Suprapubic skin (tissue), 4 donors: Measurements from ENCODE around the gene BMP8B. TPM values are rescaled to one million over a fixed set of nuclear protein-coding genes. Genes with fewer than 3 reads are reported as not detected.

Source experiments
- DNase-seq, 2 donors: peaks; one replicate each; pipeline ENCODE4 v3.0.0-alpha.2; 2019; ENCODE audit warnings: low spot score in 2 of 2
- H3K27ac ChIP-seq: fragments of 200-600 bp; sonication (generic); one replicate; pipeline ENCODE4 v1.5.1; 2019
- H3K27me3 ChIP-seq: fragments of 200-600 bp; sonication (generic); one replicate; pipeline ENCODE4 v1.5.1; 2019
- H3K36me3 ChIP-seq: fragments of 200-600 bp; sonication (generic); one replicate; pipeline ENCODE4 v1.5.1; 2019
- H3K4me1 ChIP-seq: fragments of 200-600 bp; sonication (generic); one replicate; pipeline ENCODE4 v1.5.1; 2019
- H3K4me3 ChIP-seq: fragments of 200-600 bp; sonication (generic); one replicate; pipeline ENCODE4 v1.5.1; 2019; ENCODE audit warnings: mild to moderate bottlenecking
- H3K9me3 ChIP-seq: fragments of 200-600 bp; sonication (generic); one replicate; pipeline ENCODE4 v1.5.1; 2019
- EP300 ChIP-seq: sonication (generic); formaldehyde crosslinking; IDR thresholded peaks from one replicate; pipeline ENCODE4 v1.6.1; 2017; ENCODE audit warnings: antibody characterized with exemption
- POLR2A ChIP-seq, 2 donors: fragments of 450-650 bp; IDR thresholded peaks; one replicate each; pipeline ENCODE4 v1.6.1; 2017; ENCODE audit warnings: antibody characterized with exemption in 2 of 2, mild to moderate bottlenecking in 2 of 2, moderate library complexity in 2 of 2
- POLR2AphosphoS5 ChIP-seq, 3 donors: sonication (generic); formaldehyde crosslinking; IDR thresholded peaks; one replicate each; pipeline ENCODE4 v1.6.1; 2017; ENCODE audit warnings: antibody characterized with exemption in 3 of 3
- WGBS: methylation state at CpG from one replicate; pipeline ENCODE4 v1.1.5; 2018; 5-methylcytosine and 5-hydroxymethylcytosine counted together
- total RNA-seq, 4 donors: library from RNA; depleted of rRNA; stranded (reverse); fragments of >200 nt; gene quantifications; one replicate each; pipeline ENCODE4 v1.1.0, GENCODE V29; 2016
- TF ChIP-seq, protein P1 (sequence below), 2 donors: fragments of 200-600 bp in 1 of 2; fragments of 450-650 bp in 1 of 2; sonication (generic) in 1 of 2; IDR thresholded peaks; one replicate each; pipeline ENCODE4 v1.5.1; 2016 to 2019; ENCODE audit warnings: antibody characterized with exemption in 2 of 2, mild to moderate bottlenecking in 1 of 2, moderate library complexity in 1 of 2

BMP8B gene, protein sequence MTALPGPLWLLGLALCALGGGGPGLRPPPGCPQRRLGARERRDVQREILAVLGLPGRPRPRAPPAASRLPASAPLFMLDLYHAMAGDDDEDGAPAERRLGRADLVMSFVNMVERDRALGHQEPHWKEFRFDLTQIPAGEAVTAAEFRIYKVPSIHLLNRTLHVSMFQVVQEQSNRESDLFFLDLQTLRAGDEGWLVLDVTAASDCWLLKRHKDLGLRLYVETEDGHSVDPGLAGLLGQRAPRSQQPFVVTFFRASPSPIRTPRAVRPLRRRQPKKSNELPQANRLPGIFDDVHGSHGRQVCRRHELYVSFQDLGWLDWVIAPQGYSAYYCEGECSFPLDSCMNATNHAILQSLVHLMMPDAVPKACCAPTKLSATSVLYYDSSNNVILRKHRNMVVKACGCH
- 1 to 10 TPM in 3 of 4 donors, under 1 TPM in 1; 0.83 to 3.5 (median 2.1) TPM for total RNA-seq

DNA sequence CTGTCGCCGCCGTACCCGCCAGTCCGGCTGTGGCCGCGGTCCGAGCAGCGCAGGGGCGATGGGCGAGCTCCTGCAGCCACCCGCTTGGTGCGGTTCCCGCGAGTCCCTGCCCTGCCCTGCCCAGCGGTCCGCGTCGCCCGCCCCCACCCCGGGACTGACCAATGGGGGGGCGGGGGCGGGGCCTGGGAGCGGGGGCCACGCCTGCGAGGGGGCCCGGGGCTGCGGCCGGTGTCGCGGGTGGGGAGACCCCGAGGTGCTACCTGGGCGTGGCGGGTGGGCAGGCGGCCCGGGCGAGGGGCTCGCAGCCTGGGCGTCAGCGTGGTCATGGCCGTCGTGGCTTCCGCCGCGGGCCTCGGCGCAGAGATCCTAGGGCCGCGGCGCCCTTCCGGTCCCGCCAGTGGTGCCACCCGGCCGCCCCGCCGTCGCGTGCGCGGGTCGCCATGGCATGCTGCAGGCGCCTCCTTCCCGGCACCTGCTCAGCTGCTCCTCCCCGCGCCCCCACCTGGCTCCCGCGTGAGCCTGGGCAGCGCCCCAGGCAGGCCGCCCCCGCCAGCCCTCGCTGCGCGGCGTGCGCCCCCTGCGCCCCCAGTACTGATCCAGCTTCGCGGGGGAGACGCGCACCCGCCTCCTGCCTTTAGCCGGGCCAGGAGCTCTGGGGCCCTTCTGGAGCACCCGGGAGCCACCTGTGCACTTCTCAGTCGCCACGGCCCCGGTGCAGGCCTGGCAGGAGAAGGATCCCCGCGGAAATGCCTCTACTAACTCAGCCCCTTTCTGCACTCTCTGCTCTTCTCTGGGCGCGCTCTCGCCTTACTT is at the start of gene BMP8B:
TSS of gene BMP8B (minus strand) at position 108 of the 813 bp plus-strand sequence. CDS start 380 bp downstream, outside the sequence.
- DNase-seq = no peak
- peaks cover 12% of the 10 kb centered on the region for H3K4me1 ChIP-seq
- H3K9me3 ChIP-seq = no peaks in the 10 kb centered on the region
- H3K36me3 ChIP-seq = no peaks in the 10 kb centered on the region
- H3K27ac ChIP-seq = no peak within 1 kb of the TSS
- 28% methylated on average over 3 of the region's 91 CpGs for WGBS
- peaks cover 29% of the 10 kb centered on the region for H3K27me3 ChIP-seq
- no peak for TF ChIP-seq POLR2A (IDR thresholded peaks at IDR 0.05)
- no peak for TF ChIP-seq POLR2AphosphoS5 (IDR thresholded peaks at IDR 0.05)
- TF ChIP-seq, protein P1, sequence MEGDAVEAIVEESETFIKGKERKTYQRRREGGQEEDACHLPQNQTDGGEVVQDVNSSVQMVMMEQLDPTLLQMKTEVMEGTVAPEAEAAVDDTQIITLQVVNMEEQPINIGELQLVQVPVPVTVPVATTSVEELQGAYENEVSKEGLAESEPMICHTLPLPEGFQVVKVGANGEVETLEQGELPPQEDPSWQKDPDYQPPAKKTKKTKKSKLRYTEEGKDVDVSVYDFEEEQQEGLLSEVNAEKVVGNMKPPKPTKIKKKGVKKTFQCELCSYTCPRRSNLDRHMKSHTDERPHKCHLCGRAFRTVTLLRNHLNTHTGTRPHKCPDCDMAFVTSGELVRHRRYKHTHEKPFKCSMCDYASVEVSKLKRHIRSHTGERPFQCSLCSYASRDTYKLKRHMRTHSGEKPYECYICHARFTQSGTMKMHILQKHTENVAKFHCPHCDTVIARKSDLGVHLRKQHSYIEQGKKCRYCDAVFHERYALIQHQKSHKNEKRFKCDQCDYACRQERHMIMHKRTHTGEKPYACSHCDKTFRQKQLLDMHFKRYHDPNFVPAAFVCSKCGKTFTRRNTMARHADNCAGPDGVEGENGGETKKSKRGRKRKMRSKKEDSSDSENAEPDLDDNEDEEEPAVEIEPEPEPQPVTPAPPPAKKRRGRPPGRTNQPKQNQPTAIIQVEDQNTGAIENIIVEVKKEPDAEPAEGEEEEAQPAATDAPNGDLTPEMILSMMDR (IDR thresholded peaks at IDR 0.05) = no peak
- no peak for TF ChIP-seq EP300
- peak within 1 kb of the TSS; percentile 68 for H3K4me3 ChIP-seq

DNA sequence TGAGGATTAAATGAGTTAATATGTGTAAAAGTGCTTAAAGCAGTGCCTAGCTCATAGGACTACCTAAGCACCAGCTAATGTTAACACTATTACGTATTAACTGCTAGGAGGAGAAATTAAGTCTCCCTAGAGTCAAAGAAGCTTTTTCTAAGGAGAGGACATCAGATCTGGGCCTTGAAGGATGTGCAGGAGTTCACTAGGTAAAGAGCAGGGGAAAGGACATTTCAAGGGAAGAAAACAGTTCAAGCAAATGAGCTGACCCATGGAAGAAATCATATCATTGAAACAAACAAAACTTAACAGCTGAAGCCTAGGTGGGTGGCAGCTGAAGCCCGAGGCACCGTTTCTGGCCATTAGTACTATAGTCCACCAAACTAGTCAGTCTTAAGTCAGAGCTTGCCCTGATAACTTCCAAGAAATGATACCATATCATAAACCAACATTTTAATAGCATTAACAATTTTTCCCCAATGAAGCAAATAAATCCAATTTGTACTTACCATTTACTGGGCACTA is 48.0 kb upstream of the BMP8B start:
- peaks cover 9% of the 10 kb centered on the region for H3K4me1 ChIP-seq
- no peak overlapping the region for H3K4me3 ChIP-seq
- H3K27ac ChIP-seq = no peak overlapping the region
- 93% methylated on average over 3 of the region's 3 CpGs for WGBS
- no peak for DNase-seq
- H3K36me3 ChIP-seq = peaks cover 39% of the 10 kb centered on the region
- no peaks in the 10 kb centered on the region for H3K9me3 ChIP-seq
- TF ChIP-seq, protein P1 (IDR thresholded peaks at IDR 0.05) = no peak
- no peak for TF ChIP-seq EP300
- TF ChIP-seq POLR2AphosphoS5 (IDR thresholded peaks at IDR 0.05) = no peak
- no peak for TF ChIP-seq POLR2A (IDR thresholded peaks at IDR 0.05)
- no peaks in the 10 kb centered on the region for H3K27me3 ChIP-seq

DNA sequence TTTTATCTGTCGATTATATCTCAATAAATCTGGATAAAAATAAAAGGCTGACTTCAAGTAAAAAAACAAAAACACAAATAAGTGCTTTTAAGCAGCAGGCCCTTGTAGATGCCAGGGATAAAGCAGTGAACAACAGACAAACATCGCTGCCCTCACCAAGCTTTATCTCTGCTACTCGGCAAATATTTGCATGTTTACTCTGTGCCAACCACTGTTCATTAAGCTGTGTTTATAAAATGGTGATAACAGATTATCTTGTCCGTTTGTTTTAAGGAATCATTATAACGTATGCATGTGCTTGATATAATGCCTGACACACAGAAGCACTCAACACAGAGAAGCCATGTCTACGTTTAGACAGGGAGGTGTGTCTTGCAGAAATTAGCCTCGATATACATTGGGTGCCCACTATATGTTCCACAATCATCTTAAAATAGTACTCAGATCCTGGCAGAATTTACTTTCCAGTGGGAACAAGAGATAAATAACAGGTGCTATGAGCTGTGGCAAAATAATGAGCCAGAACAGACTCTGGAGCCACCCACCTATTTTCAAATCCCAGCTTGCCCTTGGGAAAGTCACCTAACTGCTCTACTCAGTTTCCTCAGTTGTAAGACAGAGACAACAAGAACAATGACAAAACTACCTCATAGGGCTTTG is 47.4 kb upstream of the BMP8B start:
- Histone ChIP-seq H3K9me3 (no peaks in the 10 kb centered on the region), H3K27ac (no peak overlapping the region), H3K36me3 (peaks cover 33% of the 10 kb centered on the region), H3K4me1 (peaks cover 9% of the 10 kb centered on the region), H3K27me3 (no peaks in the 10 kb centered on the region), H3K4me3 (no peak overlapping the region)
- WGBS = 75% methylated on average over 7 of the region's 7 CpGs
- TF ChIP-seq, protein P1 (IDR thresholded peaks at IDR 0.05) = no peak
- TF ChIP-seq POLR2AphosphoS5 (IDR thresholded peaks at IDR 0.05) (no peak), POLR2A (IDR thresholded peaks at IDR 0.05) (no peak), EP300 (no peak)
- DNase-seq = no peak

DNA sequence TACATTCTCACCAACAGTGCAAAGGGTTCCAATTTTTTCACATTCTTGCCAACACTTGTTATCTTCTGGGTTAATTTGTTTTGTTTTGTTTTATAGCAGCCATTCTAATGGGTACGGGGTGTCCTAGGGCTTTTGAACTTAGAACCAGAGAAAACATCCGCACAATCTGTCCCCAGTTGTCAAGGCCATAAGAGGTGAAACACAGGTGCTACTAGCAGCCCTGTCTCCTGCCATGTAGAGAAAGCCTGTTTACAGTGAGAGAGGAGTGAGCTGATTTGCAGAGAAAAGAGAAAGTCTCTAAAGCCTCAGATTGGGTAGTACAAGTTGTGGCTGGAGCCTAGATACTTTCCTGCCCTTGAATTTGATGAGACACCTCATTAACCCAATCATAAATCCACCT is 46.4 kb upstream of the BMP8B start:
- DNase-seq = no peak
- Histone ChIP-seq H3K27ac (no peak overlapping the region), H3K36me3 (peaks cover 23% of the 10 kb centered on the region), H3K27me3 (no peaks in the 10 kb centered on the region), H3K4me1 (peaks cover 9% of the 10 kb centered on the region), H3K4me3 (no peak overlapping the region), H3K9me3 (no peaks in the 10 kb centered on the region)
- 100% methylated on average over 2 of the region's 2 CpGs for WGBS
- no peak for TF ChIP-seq POLR2A (IDR thresholded peaks at IDR 0.05)
- no peak for TF ChIP-seq EP300
- TF ChIP-seq, protein P1 (IDR thresholded peaks at IDR 0.05) = no peak
- no peak for TF ChIP-seq POLR2AphosphoS5 (IDR thresholded peaks at IDR 0.05)
